MG63 (cell line): ENCODE results near the gene BMPR1B. TPM values are rescaled to one million over a fixed set of nuclear protein-coding genes. Genes with fewer than 3 reads are reported as not detected.

Source experiments
- DNase-seq: peaks from one replicate; pipeline ENCODE4 v3.0.0-alpha.2; 2020
- H3K27me3 ChIP-seq: fragments of 250-450 bp; sonication (Bioruptor Pico); 2 replicates; pipeline ENCODE4 v1.5.1; 2020; ENCODE audit warnings: mild to moderate bottlenecking, moderate library complexity
- H3K36me3 ChIP-seq: fragments of 250-450 bp; sonication (Bioruptor Pico); 2 replicates; pipeline ENCODE4 v1.5.1; 2020; ENCODE audit warnings: mild to moderate bottlenecking, moderate library complexity
- H3K4me3 ChIP-seq: fragments of 250-450 bp; sonication (Bioruptor Pico); 2 replicates; pipeline ENCODE4 v1.5.1; 2020; ENCODE audit warnings: mild to moderate bottlenecking, moderate library complexity
- H3K9me3 ChIP-seq: fragments of 250-450 bp; sonication (Bioruptor Pico); 2 replicates; pipeline ENCODE4 v1.5.1; 2020; ENCODE audit warnings: mild to moderate bottlenecking, moderate library complexity
- total RNA-seq: library from RNA; depleted of rRNA; stranded (reverse); fragments of >200 nt; shearing (Covaris generic); gene quantifications from 2 replicates; pipeline ENCODE4 v1.2.3, GENCODE V29; 2014; ENCODE audit warnings: low replicate concordance

Gene BMPR1B
- total RNA-seq, 1 experiment from 2014 or later, result not detected

GRCh38 chr4:95013236-95013635 is 255.5 kb downstream of the BMPR1B start:
- Histone ChIP-seq H3K4me3 (no peak overlapping the region), H3K27me3 (no peaks in the 10 kb centered on the region), H3K9me3 (no peaks in the 10 kb centered on the region), H3K36me3 (no peaks in the 10 kb centered on the region)
- no peak for DNase-seq

- H3K36me3 ChIP-seq, result no peaks in the 10 kb centered on the region
- no peaks in the 10 kb centered on the region for H3K9me3 ChIP-seq
- no peaks in the 10 kb centered on the region for H3K27me3 ChIP-seq
- DNase-seq, result no peak
- H3K4me3 ChIP-seq, result no peak overlapping the region
These were observed 256.3 kb downstream of the BMPR1B start for GRCh38 chr4:95014068-95014467.

DNA sequence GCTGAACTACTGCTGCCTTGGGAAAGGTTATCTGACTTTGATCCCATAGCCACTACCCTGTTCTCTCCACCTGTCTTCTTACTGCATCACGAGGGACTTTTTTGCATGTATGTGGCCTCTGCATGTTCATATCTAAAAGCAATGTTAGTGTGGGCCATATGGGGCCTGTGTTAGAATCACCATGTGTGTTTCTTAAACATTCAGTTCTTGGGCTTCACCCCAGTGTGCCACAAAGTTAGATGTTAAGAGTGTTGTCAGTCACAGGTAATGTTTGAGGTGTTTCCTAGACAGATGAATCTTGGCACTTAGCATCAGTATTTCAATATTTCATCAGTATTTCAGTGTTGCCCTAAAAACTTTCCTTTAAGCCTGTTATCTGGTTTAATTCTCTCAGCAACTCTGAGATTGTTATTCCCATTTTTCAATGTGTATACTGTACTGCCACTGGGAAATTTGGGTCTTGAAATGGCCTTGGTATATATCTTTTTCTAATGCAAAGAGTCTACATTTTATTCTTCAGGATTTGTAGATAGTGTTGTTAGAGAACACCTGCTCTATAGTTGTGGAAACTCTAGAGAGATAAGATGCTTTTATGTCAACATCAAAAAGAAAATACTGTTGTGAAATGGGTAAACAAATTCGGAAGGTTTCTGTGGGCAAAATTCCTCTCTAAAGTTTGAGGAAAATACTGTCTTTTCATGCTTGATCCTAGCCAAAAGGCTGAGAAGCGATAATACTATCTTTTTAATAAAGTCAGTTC is 259.7 kb downstream of the BMPR1B start:
- Histone ChIP-seq H3K9me3 (no peaks in the 10 kb centered on the region), H3K36me3 (no peaks in the 10 kb centered on the region), H3K27me3 (no peaks in the 10 kb centered on the region), H3K4me3 (no peak overlapping the region)
- DNase-seq, result no peak

DNA sequence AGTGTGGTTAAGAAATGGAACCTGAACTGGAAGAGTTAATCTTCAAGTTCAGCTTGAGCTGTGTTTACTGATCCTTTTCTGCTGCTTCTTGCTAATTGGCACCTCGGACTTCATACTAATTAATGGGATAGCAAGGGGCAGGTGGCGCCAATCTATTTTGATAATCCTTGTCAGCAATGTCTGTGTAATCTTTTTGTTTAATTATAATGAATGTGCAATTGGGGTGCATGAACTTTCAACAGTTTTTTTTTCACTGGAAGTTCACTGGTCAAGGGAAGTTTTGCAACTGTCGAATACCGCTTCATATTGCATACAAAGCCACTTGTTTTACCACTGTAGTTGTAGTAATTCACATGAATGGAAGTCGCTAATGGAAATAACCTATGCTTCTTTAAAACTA is 261.0 kb downstream of the BMPR1B start:
- Histone ChIP-seq H3K36me3 (no peaks in the 10 kb centered on the region), H3K9me3 (no peaks in the 10 kb centered on the region), H3K4me3 (no peak overlapping the region), H3K27me3 (no peaks in the 10 kb centered on the region)
- no peak for DNase-seq

GRCh38 chr4:95020521-95020920 is 262.8 kb downstream of the BMPR1B start:
- Histone ChIP-seq H3K36me3 (no peaks in the 10 kb centered on the region), H3K27me3 (no peaks in the 10 kb centered on the region), H3K4me3 (no peak overlapping the region), H3K9me3 (no peaks in the 10 kb centered on the region)
- DNase-seq, result no peak

GRCh38 chr4:95021099-95021498 is 263.3 kb downstream of the BMPR1B start:
- no peaks in the 10 kb centered on the region for H3K9me3 ChIP-seq
- no peak overlapping the region for H3K4me3 ChIP-seq
- H3K27me3 ChIP-seq, result no peaks in the 10 kb centered on the region
- H3K36me3 ChIP-seq, result no peaks in the 10 kb centered on the region
- DNase-seq, result no peak

DNA sequence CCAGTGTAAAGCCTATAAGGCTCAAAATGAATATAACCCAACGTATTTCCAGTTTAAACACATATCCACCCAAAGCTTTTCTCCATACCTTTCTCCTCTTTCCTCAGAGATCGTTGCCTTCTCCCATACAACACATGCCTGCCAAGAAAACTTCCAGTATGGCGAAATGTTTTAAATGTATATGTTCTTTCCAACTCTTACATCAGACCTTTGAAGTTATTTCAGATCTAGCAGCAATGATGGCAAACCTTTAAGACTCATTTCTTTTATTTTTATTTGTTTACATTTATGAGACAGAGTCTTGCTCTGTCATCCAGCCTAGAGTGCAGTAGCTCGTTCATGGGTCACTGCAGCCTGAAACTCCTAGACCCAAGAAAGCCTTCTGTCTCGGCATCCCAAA is 265.4 kb downstream of the BMPR1B start:
- H3K27me3 ChIP-seq, result no peaks in the 10 kb centered on the region
- no peaks in the 10 kb centered on the region for H3K9me3 ChIP-seq
- DNase-seq, result no peak
- no peak overlapping the region for H3K4me3 ChIP-seq
- H3K36me3 ChIP-seq, result no peaks in the 10 kb centered on the region

DNA sequence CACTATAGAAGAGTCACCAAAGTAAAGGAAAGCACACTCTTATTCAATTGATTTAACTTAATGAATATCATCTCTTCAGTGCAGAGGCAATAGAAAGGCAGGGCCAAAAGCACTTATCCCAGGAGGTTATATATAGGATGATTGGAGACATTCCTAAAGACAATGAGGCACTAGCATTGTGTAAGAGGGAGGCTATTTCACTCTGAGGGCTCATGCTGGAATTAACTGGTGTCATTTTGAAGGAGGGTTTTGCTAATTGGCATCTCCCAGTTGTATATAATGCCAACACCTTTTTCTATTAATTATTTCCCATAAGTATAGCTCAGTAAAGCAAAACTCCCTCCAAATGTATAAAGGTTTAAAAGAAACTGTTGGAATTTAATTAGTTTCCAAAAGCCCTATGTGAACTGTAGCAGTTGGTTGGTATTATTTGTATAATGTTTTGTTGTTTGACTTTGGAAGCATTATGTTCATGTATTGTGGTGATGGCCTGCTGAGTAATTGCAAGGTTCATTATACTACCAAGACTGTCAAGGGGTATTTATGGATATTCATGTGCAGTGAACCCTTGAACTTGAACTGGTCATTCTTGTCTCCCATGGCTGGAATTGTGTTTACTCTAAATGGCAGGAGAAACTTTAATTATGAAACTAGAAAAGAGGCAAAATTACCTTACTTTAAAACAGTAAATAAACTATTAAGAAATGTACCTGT is 270.3 kb downstream of the BMPR1B start:
- Histone ChIP-seq H3K36me3 (no peaks in the 10 kb centered on the region), H3K27me3 (no peaks in the 10 kb centered on the region), H3K9me3 (no peaks in the 10 kb centered on the region), H3K4me3 (no peak overlapping the region)
- DNase-seq, result no peak

DNA sequence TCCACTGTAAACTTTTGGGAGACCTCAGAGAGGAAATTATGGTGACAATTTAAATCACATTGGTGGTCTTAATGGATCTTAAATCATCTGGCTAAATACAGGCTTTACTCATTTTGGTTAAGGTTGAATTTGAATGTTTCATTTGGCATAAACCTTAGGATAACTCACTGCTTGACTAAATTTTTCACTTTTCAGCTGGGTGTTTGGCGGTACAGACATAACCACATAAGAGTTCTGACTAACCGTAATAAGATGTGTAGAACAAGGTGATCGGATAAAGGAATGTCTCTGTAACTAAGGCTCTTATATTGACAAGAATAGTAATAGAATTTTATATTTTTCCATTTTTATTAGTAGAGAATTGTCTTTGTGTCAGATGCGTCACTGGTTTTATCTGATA is 281.0 kb downstream of the BMPR1B start:
- Histone ChIP-seq H3K4me3 (no peak overlapping the region), H3K27me3 (no peaks in the 10 kb centered on the region), H3K36me3 (no peaks in the 10 kb centered on the region), H3K9me3 (no peaks in the 10 kb centered on the region)
- no peak for DNase-seq

DNA sequence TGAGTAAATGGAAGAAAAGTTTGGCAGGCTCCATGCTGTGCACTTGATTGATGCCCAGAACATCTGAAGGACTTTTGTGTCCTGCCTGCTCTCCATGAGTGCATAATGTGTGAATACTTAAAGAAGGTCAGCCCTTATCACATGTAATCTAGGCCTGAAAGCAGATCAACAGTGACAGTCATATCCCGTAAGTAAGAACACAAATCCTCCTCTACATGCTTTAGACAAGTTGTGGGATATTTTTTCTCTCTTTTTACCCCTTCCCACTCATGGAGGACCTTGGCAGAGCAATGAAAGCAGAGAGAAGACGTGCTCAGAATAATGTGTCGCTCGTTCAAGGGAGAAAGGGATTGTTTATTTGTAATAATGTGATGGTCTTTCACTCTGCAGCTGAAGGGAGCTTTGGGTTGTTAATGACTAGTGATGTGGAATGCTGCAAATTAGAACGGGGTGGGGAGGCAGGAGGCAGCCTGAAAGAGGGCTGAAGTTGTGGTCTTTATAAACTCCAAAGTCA is 286.6 kb downstream of the BMPR1B start:
- Histone ChIP-seq H3K36me3 (no peaks in the 10 kb centered on the region), H3K27me3 (no peaks in the 10 kb centered on the region), H3K9me3 (no peaks in the 10 kb centered on the region), H3K4me3 (no peak overlapping the region)
- DNase-seq, result no peak

DNA sequence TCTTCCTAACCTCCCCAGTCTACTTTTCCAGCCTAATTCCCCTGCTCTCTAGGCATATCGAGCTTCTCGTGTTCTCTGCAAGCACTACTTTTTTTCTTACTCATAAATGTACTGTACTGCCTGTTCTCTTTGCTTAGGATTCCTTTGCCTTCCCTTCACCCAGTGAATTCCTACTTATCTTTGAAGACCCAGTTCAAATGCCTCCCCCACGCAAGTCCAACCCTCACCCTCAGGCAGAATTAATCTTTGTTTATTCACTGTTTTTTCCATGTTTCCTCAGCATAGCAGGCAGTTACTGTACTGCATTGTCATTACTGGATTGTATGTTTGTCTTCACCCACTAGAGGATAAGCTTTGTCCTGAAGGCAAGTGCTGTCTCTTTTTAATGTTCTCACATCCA is 287.7 kb downstream of the BMPR1B start:
- no peak for DNase-seq
- Histone ChIP-seq H3K27me3 (no peaks in the 10 kb centered on the region), H3K4me3 (no peak overlapping the region), H3K36me3 (no peaks in the 10 kb centered on the region), H3K9me3 (no peaks in the 10 kb centered on the region)

DNA sequence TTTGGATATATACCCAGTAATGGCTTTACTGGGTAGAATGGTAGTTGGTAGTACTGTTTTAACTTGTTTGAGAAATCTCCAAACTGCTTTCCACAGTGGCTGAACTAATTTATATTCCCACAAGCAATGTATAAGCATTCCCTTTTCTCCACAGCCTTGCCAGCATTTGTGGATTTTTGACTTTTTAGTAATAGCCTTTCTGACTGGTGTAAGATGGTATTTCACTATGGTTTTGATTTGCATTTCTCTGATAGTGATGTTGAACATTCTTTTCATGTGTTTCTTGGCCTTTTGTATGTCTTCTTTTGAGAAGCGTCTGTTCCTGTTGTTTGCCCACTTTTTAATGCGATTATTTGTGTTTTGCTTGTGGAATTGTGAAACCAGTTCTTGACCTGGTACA is 290.5 kb downstream of the BMPR1B start:
- no peaks in the 10 kb centered on the region for H3K9me3 ChIP-seq
- H3K27me3 ChIP-seq, result no peaks in the 10 kb centered on the region
- DNase-seq, result no peak
- H3K36me3 ChIP-seq, result no peaks in the 10 kb centered on the region
- no peak overlapping the region for H3K4me3 ChIP-seq

DNA sequence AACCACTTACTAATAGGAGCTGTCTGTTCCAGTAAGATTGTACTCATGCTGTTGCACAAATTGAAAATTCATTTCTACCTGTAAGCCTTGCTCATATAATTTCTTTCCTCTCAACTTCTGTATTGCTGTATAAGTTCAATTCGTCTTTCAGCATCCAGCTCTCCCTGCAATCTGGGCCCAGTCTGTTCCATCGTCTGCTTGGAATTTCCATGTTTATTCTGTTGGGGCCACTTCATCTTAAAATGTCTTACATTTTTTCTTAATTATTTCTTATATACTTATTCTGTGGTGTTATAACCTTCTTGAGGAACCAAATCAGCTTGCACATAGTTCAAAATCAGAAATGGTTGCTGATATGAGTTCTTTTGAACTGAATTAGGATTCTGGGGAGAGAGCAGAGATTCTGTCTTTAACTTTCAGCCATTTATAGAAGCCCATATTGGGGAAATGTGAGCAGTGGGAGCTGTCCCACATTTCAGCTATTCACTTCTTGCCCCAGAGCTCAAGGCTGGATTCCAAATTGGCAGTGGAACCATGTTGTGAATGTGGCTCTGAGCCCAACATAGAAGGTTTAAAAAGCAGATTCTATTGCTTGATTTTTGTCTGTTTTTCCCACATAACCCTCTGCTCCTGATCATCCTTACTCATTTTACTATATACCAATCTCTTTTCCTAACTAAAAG is 291.9 kb downstream of the BMPR1B start:
- Histone ChIP-seq H3K9me3 (no peaks in the 10 kb centered on the region), H3K4me3 (no peak overlapping the region), H3K27me3 (no peaks in the 10 kb centered on the region), H3K36me3 (no peaks in the 10 kb centered on the region)
- DNase-seq, result peak; percentile 1

DNA sequence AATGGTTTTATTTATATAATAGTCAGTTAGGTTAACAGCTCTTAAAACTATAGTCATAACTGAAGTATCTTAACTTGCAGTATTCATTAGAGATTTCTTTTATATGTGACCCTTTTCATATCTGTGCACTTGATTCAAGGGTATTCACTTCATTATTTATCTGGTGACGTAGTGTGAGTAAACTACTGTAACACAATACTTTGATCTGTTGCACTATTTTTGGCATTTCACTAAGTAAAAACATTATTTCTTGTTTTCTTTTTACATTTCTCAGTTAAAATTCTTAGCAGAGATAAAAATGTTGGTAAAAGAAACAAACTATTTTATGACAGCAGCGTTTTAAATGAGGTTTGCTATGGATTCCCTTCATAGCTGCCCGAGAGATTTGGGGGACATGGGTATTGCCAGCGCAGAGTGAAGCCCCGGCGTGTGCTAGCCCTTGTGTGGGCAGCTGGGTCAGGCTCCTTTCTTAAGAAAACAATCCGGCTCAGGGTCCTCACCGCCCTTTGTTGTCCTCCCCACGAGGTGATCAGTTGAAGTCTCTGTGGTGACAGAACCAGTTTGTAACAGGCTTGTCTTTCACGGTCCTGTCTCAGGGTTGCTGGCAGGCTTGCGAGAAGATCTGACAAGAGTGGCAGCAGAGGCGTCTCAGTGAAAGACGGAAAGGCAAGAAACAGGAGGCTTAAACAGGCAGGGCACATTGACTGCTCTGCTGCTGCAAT is 293.4 kb downstream of the BMPR1B start:
- no peaks in the 10 kb centered on the region for H3K9me3 ChIP-seq
- H3K36me3 ChIP-seq, result no peaks in the 10 kb centered on the region
- no peak overlapping the region for H3K4me3 ChIP-seq
- DNase-seq, result no peak
- no peaks in the 10 kb centered on the region for H3K27me3 ChIP-seq

DNA sequence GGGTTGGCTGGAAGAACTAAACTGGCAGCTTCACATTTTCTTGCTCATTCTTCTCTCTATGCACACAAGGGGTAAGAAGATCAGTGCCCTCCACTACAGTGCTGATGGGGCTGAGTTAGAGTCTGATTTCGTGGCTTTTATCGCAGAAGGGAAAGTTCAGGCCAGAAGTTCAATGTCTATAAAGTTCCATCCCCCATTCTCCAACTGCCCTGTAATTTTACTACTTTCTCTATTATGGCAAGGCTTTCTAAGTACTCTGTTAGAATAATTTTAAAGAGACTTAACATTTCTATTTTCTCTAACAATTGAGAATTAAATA is 293.9 kb downstream of the BMPR1B start:
- Histone ChIP-seq H3K27me3 (no peaks in the 10 kb centered on the region), H3K9me3 (no peaks in the 10 kb centered on the region), H3K36me3 (no peaks in the 10 kb centered on the region), H3K4me3 (no peak overlapping the region)
- DNase-seq, result no peak

DNA sequence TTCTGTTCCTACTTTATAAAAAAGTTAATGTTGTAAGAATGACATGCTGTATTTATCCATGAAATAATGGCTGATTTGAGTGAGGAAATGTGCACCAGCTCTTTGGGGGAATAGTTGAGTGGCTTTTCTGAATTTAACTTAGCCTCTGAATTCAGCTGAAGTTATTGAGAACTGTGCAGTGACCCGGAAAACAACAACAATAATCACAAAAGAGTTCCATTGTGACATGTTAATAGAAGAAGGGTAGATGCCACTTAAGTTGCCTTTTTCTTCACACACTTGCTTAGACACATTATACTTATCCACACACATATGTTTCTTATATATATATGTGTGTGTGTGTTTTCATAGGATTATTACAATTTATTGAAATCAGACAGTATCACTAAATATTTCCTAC is 301.2 kb downstream of the BMPR1B start:
- Histone ChIP-seq H3K4me3 (no peak overlapping the region), H3K36me3 (no peaks in the 10 kb centered on the region), H3K27me3 (no peaks in the 10 kb centered on the region), H3K9me3 (no peaks in the 10 kb centered on the region)
- no peak for DNase-seq

- Histone ChIP-seq H3K36me3 (no peaks in the 10 kb centered on the region), H3K9me3 (no peaks in the 10 kb centered on the region), H3K4me3 (no peak overlapping the region), H3K27me3 (no peaks in the 10 kb centered on the region)
- no peak for DNase-seq
These were observed 301.9 kb downstream of the BMPR1B start for GRCh38 chr4:95059663-95060062.
